ENCODE measurements around the gene MAP4. TPM values are rescaled to one million over a fixed set of nuclear protein-coding genes. Genes with fewer than 3 reads are reported as not detected.

The MAP4 gene
- total RNA-seq, 1 donor from 2014 or later, result 251 TPM

GRCh38 chr3:47863391-47864128 is 152.7 kb downstream of the MAP4 start:
- no peak for DNase-seq

GRCh38 chr3:47859956-47860605 is 156.1 kb downstream of the MAP4 start:
- DNase-seq, result no peak

DNA sequence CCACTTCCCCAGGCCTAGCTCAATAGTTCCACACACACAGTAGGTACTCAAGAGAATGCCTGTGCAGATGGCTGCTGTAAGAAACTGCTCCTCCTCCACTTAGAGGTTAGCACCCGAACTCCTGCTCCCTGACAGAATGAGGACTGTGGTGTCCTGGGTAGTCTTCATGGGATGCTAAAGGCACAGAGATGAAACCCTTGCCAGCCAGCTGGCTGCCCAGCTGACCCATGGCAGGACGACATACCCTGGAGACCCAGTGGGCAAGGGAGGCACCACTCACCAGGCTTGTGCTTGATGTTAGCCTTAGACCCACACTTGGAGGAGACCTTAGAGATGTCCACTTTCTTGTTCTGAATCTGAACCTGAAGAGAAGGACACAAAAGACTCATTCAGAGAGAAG is 159.1 kb downstream of the MAP4 start:
- DNase-seq, result no peak

GRCh38 chr3:47856669-47857068 is 159.5 kb downstream of the MAP4 start:
- DNase-seq, result no peak

DNA sequence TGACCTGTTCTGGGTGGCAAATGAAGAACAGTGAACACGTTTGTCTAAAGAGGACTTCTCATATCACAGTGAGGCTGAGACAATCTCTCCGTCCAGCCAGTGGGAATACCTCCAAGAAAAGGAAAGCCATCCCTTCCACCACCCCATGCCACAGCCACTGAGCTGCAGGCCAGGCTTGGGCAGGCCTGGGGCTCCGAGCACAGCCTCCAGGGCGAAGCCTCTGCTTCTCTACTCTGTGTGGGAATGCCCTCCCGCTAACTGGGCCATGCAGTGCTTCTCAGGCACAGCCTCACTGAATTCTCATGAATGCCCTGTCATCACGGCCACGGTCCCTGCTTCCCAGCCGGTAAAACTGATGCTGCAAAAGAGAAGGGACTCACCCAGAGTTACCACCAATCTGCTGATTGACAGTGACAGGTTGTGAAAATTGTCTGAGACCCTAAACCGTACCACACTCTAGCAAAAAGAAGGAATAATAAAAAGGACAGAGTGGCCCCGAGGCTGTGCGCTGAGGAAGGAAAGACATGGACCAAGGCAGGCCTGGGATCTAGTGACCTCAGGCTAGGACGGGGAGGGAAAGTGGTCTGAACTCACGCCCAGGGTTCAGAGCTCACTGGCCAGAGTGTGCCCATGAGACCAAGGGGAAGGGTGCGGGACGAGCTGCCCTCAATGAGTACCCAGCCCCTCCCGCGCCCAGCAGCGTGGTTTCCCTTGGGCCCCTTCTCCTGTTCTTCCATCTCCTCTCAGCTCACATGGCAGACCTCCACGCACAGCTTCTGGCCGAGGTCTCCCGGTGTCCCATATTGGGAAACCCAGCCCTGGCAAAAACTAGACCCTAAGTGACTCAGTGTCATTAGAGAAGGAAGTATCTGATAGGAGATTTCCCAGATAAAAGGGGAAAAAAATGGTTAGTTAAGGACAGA is 160.5 kb downstream of the MAP4 start:
- DNase-seq, result no peak

GRCh38 chr3:47854720-47855455 is 161.3 kb downstream of the MAP4 start:
- no peak for DNase-seq

GRCh38 chr3:47854267-47854666 is 161.9 kb downstream of the MAP4 start:
- no peak for DNase-seq

GRCh38 chr3:47852604-47853602 is 163.3 kb downstream of the MAP4 start:
- no peak for DNase-seq

GRCh38 chr3:47851888-47852603 is 164.2 kb downstream of the MAP4 start:
- DNase-seq, result no peak

DNA sequence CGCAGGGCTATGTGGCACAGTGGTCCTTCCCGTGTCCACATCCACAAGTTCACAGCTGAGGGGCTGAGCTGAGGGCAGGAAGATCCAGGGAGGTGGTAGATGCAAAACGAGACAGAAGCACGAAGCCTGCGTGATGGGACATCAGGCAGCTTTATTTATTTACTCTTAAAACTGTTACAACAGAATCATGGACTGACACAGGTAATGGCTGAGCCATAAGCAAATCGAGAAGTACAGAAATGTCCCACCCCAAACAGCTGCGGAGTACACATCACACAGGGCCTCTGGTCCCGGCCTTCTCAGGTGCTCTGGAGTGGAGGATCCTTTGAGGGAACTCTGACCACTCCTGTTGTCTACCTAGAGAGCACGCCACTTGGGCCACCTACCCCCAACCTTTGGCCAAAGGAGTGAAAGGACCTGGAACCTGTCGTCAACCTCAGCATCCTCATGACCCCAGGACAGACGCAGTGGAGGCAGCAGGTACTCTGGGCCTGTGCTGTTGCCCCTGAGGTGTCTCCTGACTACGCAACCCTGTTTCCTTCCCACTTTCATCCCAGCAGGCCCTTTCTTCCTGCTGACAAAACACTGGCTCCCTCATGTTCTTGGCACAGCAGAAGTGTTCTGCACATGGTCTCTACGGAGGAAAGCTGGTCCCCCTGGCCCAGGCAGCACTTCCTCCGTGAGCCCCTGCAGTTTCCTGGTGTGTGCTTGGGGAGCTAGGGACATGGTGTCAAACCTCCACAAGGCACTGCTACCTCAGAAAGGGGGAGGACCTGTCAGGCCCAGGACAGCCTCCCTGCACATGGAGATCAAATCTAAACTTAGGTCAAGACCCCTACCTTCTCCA is 165.4 kb downstream of the MAP4 start:
- DNase-seq, result no peak

GRCh38 chr3:47849699-47850563 is 166.3 kb downstream of the MAP4 start:
- peak; percentile 66 for DNase-seq

GRCh38 chr3:47849186-47849698 is 167.0 kb downstream of the MAP4 start:
- no peak for DNase-seq

GRCh38 chr3:47848599-47849117 is 167.6 kb downstream of the MAP4 start:
- DNase-seq, result no peak

DNA sequence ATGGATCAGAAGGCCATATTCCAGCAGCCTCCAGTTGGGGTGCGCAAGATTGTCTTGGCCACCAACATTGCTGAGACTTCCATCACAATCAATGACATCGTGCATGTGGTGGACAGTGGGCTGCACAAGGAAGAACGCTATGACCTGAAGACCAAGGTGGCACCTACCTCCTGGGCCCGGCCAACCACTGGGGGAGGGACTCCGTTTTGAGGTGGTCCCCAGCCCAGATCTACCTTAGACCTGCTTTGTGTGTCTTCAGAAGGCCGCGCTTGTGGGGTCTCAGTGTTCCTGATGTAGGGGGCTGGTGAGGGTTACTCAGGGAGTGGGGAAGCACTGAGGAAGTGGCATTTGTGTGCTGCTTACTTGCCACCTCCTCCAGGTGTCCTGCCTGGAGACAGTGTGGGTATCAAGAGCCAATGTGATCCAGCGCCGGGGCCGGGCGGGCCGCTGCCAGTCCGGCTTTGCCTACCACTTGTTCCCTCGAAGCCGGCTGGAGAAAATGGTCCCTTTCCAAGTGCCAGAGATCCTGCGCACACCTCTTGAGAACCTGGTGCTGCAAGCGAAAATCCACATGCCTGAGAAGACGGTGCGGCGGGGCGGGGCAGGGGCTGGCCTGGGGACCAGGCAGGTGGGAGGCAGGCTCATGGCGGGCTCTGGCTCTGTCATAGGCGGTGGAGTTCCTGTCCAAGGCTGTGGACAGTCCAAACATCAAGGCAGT is 168.3 kb downstream of the MAP4 start:
- no peak for DNase-seq

- no peak for DNase-seq
Measured at GRCh38 chr3:47847260-47847659, 169.0 kb downstream of the MAP4 start.

DNA sequence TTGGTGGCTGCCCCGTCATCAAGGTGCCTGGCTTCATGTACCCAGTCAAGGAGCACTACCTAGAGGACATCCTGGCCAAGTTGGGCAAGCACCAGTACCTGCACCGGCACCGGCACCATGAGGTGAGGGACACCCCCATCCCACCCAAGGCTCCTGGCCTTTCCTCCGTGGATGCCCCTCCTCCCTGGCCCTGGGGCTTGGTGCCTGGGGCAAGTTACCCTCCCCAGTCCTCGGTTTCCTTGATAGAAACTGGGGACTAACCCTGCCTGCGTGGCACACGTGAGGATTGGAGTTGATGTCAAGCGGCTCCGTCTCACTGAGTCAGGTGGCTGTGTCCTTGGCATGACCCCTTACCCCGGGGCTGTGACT is 169.4 kb downstream of the MAP4 start:
- no peak for DNase-seq

All from tongue (tissue), 2 donors.